ENCODE measurements around the gene MAGED2. TPM values are rescaled to one million over a fixed set of nuclear protein-coding genes. Genes with fewer than 3 reads are reported as not detected.

Gene MAGED2
- total and polyA plus RNA-seq, 10 of the 15 experiments (the other 5 are each of a cell fraction or from before 2014, with no cell fraction given): 25.6 to 47.8 (median 38.4) TPM

GRCh38 chrX:54838583-54838982 lies 31.0 kb downstream of the MAGED2 start:
- in situ Hi-C loops (cut with MboI): no loop called here
- H4K20me1 ChIP-seq (ENCODE audit: control insufficient read depth, insufficient read depth): no peaks in the 10 kb centered on the region
- H2AFZ ChIP-seq (ENCODE audit: control insufficient read depth, low read depth, low read length): no peak overlapping the region
- intact Hi-C loops (cut with micrococcal nuclease; ENCODE audit: unreplicated experiment): no loop called here
- no TSS peak for BruUV-seq (replicated peaks)
- TF ChIP-seq KDM1A (IDR thresholded peaks at IDR 0.05; ENCODE audit: borderline replicate concordance): no peak
- TF ChIP-seq MXI1 (IDR thresholded peaks at IDR 0.05; ENCODE audit: low read depth, low read length): no peak
- TF ChIP-seq SMAD1 (IDR thresholded peaks at IDR 0.05; ENCODE audit: low read depth, partially characterized antibody): no peak
- TF ChIP-seq NFIC (IDR thresholded peaks at IDR 0.05; ENCODE audit: low read depth, low read length): no peak
- no peak for TF ChIP-seq IKZF1 (conservative IDR thresholded peaks at IDR 0.05)
- TF ChIP-seq CREB1 (IDR thresholded peaks at IDR 0.05; ENCODE audit: low read depth): no peak
- TF ChIP-seq, protein P1, sequence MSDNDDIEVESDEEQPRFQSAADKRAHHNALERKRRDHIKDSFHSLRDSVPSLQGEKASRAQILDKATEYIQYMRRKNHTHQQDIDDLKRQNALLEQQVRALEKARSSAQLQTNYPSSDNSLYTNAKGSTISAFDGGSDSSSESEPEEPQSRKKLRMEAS (IDR thresholded peaks at IDR 0.05; ENCODE audit: low read depth, low read length): no peak
- no peak for TF ChIP-seq ATF3 (IDR thresholded peaks at IDR 0.05; ENCODE audit: borderline replicate concordance, extremely low read depth, low read depth, low read length)
- TF ChIP-seq NR2F1 (conservative IDR thresholded peaks at IDR 0.05): no peak
- TF ChIP-seq NFYA (IDR thresholded peaks at IDR 0.05; ENCODE audit: borderline replicate concordance, low read depth, low read length): no peak
- TF ChIP-seq E2F4 (IDR thresholded peaks at IDR 0.05; ENCODE audit: low read depth, low read length): no peak
- TF ChIP-seq BRCA1 (IDR thresholded peaks at IDR 0.05; ENCODE audit: low read depth, low read length): no peak
- TF ChIP-seq TCF7 (IDR thresholded peaks at IDR 0.05; ENCODE audit: borderline replicate concordance): no peak
- no peak for TF ChIP-seq BHLHE40 (IDR thresholded peaks at IDR 0.05; ENCODE audit: borderline replicate concordance in 1 of 2, low read depth in 2 of 2, low read length in 1 of 2)
- TF ChIP-seq, protein P2, sequence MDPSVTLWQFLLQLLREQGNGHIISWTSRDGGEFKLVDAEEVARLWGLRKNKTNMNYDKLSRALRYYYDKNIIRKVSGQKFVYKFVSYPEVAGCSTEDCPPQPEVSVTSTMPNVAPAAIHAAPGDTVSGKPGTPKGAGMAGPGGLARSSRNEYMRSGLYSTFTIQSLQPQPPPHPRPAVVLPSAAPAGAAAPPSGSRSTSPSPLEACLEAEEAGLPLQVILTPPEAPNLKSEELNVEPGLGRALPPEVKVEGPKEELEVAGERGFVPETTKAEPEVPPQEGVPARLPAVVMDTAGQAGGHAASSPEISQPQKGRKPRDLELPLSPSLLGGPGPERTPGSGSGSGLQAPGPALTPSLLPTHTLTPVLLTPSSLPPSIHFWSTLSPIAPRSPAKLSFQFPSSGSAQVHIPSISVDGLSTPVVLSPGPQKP (IDR thresholded peaks at IDR 0.05; ENCODE audit: low read depth, low read length): no peak
- TF ChIP-seq, protein P3, sequence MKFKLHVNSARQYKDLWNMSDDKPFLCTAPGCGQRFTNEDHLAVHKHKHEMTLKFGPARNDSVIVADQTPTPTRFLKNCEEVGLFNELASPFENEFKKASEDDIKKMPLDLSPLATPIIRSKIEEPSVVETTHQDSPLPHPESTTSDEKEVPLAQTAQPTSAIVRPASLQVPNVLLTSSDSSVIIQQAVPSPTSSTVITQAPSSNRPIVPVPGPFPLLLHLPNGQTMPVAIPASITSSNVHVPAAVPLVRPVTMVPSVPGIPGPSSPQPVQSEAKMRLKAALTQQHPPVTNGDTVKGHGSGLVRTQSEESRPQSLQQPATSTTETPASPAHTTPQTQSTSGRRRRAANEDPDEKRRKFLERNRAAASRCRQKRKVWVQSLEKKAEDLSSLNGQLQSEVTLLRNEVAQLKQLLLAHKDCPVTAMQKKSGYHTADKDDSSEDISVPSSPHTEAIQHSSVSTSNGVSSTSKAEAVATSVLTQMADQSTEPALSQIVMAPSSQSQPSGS (IDR thresholded peaks at IDR 0.05; ENCODE audit: low read length): no peak
- no peak for TF ChIP-seq SREBF1 (IDR thresholded peaks at IDR 0.05; ENCODE audit: low read length)
- no peak for TF ChIP-seq BMI1 (IDR thresholded peaks at IDR 0.05; ENCODE audit: borderline replicate concordance)
- POLR2A ChIA-PET: no interaction called here
- H3K4me2 ChIP-seq (ENCODE audit: control insufficient read depth, insufficient read depth): no peak overlapping the region
- no peaks in the 10 kb centered on the region for H3K9me3 ChIP-seq (replicated peaks; ENCODE audit: control insufficient read depth, insufficient read depth, low read length)
- H3K27ac ChIP-seq (ENCODE audit: control insufficient read depth, insufficient read depth): no peak overlapping the region
- no peak overlapping the region for H3K9ac ChIP-seq (ENCODE audit: control insufficient read depth, insufficient read depth, low read length)
- H3K4me1 ChIP-seq (ENCODE audit: control insufficient read depth, insufficient read depth, low read length): no peaks in the 10 kb centered on the region
- ATAC-seq (no peak), FAIRE-seq (no peak), DNase-seq (ENCODE audit: low read depth, low spot score) (no peak)
- RAD21 ChIA-PET (ENCODE audit: unreplicated experiment): no interaction called here
- H3K79me2 ChIP-seq (ENCODE audit: control insufficient read depth, insufficient read depth, low read length): no peaks in the 10 kb centered on the region
- H3K36me3 ChIP-seq (ENCODE audit: control insufficient read depth in 2 of 2, insufficient read depth in 2 of 2, low read length in 1 of 2): no peaks in the 10 kb centered on the region
- 21% methylated on average over 3 of the region's 3 CpGs for WGBS (ENCODE audit: insufficient coverage, insufficient replicate concordance, low lambda C conversion rate, missing lambda C conversion rate)
- SMC1A ChIA-PET (ENCODE audit: uncharacterized antibody, unreplicated experiment): no interaction called here
- H3K27me3 ChIP-seq (replicated peaks in 1 of 2; ENCODE audit: control insufficient read depth in 2 of 2, insufficient read depth in 2 of 2, low read length in 1 of 2): no peaks in the 10 kb centered on the region
- CTCF ChIA-PET: no interaction called here
- H3K4me3 ChIP-seq: no peak overlapping the region

Measured in GM12878 (cell line).